HuH-7.5 (cell line): ENCODE results near the gene SFXN5.
"Not testable (repeated sequence)": the region's sequence is repeated elsewhere in the genome, so short reads cannot be mapped to it uniquely, and the experiment has no call there.

ENCODE experiments used
- DNase-seq: peaks from one replicate; pipeline ENCODE4 v3.0.0; 2011; ENCODE audit warnings: low spot score

SFXN5 gene

GRCh38 chr2:72921853-72922252 lies 149.7 kb downstream of the SFXN5 start:
- peak; percentile 12 for DNase-seq

GRCh38 chr2:72921088-72921851 lies 150.2 kb downstream of the SFXN5 start:
- DNase-seq, result peak; percentile 28

- peak; percentile 46 for DNase-seq
These were observed 151.0 kb downstream of the SFXN5 start for GRCh38 chr2:72920318-72921087.

GRCh38 chr2:72919414-72920317 lies 151.8 kb downstream of the SFXN5 start:
- DNase-seq, result no peak

- peak; percentile 72 for DNase-seq
These were observed 153.5 kb downstream of the SFXN5 start for GRCh38 chr2:72917877-72918553.

- DNase-seq, result peak; percentile 96
These were observed 154.2 kb downstream of the SFXN5 start, which contains the start of gene EMX1 for GRCh38 chr2:72917138-72917876. Gene EMX1 (plus strand): TSS chr2:72917519. CDS start chr2:72917853, 334 bp downstream.

GRCh38 chr2:72916743-72917137 lies 154.8 kb downstream of the SFXN5 start:
- DNase-seq, result peak; percentile 52

- DNase-seq, result peak; percentile 86
These were observed 155.4 kb downstream of the SFXN5 start for GRCh38 chr2:72915907-72916742.

- DNase-seq, result no peak
These were observed 156.1 kb downstream of the SFXN5 start for GRCh38 chr2:72915320-72915906.

GRCh38 chr2:72914589-72915319 lies 156.8 kb downstream of the SFXN5 start:
- no peak for DNase-seq

GRCh38 chr2:72914206-72914559 lies 157.3 kb downstream of the SFXN5 start:
- no peak for DNase-seq

GRCh38 chr2:72913486-72914205 lies 157.9 kb downstream of the SFXN5 start:
- no peak for DNase-seq

- no peak for DNase-seq
These were observed 160.3 kb downstream of the SFXN5 start for GRCh38 chr2:72911256-72911655.

GRCh38 chr2:72908741-72909140 lies 162.8 kb downstream of the SFXN5 start:
- DNase-seq, result no peak

GRCh38 chr2:72907369-72907768 lies 164.1 kb downstream of the SFXN5 start:
- not testable (repeated sequence) for DNase-seq

- DNase-seq, result no peak
These were observed 170.1 kb downstream of the SFXN5 start for GRCh38 chr2:72901426-72901825.

GRCh38 chr2:72900191-72900825 lies 171.2 kb downstream of the SFXN5 start:
- DNase-seq, result no peak

GRCh38 chr2:72898585-72898906 lies 173.0 kb downstream of the SFXN5 start:
- no peak for DNase-seq
